Activated CD4-positive, alpha-beta T cell treated with anti-CD3 and anti-CD28 coated beads, Interleukin-2, amount 50 U/mL, for 1 hour (primary cell): ENCODE results near the gene KANK3.
"Not testable (repeated sequence)": the region's sequence is repeated elsewhere in the genome, so short reads cannot be mapped to it uniquely, and the experiment has no call there.

Source experiments
- DNase-seq: peaks from one replicate; pipeline ENCODE4 v3.0.0-alpha.2; 2020

KANK3 gene

DNA sequence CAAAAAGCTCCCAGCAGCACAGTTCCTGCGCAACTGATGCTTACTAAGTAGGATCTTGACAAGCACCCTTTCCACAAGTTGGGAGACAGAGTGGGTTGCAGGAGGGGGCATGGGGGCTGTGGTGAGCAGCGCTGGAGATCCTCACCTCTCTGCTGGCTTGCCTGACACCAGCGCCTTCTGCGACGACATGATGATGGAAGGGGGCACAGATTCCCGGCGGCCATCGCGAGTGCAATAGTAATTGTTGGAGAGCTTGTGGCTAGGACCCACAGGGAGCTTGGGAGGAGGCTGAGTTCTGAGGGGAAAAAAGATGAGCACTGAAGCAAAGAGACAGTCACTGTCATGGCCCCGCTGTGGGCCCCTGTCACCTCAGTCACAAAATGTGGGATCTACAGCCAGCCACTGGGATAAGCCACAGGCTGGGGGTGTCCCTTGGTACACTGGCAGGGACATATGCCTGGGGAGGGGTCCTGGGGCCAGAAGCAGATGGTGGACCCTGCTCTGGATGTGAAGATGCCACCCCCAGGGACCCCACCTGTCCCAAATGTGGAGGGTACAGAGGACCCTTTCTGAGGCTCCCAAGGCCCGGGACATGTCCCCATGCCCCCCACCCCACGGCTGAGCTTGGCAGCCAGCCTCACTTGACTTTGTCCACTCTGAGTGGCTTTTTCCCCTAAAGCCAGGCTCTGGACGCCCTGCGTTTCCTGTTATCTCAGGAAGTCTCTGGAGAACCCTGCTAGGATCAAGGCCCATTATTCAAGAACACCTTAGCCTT, 26.5 kb downstream of the KANK3 start:
- DNase-seq: no peak

GRCh38 chr19:8314981-8315640, 28.0 kb downstream of the KANK3 start:
- not testable (repeated sequence) for DNase-seq

DNA sequence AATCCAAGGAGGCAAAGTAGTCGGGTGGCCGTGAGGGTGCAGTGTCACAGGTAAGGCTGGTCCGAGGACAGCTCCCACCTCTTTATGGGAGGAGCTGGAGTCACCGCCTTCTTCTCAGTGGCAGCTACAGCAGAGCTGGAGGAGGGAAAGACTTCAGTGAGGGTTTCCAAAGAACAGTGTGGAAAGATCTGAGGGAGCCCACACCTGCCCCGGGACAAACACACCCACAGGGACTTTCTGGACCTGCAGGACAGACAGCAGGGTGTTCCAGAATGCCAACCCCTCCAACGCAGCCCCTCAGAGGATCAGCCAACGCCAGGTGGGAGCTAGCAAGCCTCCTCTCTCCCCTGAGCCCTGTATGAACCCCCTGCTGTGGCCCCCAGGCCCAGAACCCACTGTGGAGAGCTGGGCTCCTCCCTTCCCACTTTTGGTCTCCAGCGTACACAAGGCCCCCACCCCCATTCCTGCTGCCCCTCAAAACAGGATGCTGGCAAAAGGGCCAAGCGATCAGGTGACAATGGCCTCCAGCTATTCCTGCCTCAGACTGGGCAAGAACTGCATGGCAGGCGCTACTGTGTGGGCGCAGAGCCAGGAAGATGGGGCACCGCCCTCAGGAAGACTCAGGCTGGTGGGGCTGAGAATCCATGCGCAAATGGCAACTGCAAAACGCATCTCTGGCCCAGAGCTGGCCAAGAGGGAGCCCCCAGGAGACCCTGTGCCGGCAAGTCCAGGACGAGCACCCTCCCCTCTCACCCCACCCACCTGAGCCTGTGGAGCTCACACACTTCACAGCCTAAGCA, 31.4 kb downstream of the KANK3 start:
- no peak for DNase-seq

DNA sequence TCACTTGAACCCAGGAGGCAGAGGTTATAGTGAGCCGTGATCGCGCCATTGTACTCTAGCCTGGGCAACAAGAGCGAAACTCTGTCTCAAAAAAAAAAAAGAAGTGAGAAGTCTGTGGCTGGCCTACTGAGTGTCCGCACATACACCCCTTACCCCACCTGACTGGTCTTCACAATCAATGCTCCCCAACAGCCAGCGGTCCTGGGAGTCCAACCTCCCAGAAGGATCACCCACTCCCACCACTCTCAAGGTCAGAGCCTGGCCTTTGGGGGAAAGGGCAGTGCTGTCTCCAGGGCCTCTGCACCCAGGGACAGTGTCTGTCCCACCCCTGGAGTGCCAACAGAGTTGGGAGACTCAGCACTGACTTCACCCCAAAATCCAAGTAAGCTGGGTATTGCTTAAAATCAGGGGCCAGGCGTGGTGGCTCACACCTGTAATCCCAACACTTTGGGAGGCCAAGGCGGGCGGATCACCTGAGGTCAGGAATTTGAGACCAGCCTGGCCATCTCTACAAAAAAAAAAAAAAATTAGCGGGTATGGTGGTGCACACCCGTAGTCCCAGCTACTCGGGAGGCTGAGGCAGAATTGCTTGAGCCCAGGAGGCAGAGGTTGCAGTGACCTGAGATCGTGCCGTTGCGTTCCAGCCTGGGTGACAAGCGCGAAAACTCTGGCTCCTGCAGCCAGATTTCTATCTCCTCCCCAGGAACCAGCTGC, 32.6 kb downstream of the KANK3 start:
- no peak for DNase-seq

- no peak for DNase-seq
These were observed 34.2 kb downstream of the KANK3 start for GRCh38 chr19:8308891-8309291.

DNA sequence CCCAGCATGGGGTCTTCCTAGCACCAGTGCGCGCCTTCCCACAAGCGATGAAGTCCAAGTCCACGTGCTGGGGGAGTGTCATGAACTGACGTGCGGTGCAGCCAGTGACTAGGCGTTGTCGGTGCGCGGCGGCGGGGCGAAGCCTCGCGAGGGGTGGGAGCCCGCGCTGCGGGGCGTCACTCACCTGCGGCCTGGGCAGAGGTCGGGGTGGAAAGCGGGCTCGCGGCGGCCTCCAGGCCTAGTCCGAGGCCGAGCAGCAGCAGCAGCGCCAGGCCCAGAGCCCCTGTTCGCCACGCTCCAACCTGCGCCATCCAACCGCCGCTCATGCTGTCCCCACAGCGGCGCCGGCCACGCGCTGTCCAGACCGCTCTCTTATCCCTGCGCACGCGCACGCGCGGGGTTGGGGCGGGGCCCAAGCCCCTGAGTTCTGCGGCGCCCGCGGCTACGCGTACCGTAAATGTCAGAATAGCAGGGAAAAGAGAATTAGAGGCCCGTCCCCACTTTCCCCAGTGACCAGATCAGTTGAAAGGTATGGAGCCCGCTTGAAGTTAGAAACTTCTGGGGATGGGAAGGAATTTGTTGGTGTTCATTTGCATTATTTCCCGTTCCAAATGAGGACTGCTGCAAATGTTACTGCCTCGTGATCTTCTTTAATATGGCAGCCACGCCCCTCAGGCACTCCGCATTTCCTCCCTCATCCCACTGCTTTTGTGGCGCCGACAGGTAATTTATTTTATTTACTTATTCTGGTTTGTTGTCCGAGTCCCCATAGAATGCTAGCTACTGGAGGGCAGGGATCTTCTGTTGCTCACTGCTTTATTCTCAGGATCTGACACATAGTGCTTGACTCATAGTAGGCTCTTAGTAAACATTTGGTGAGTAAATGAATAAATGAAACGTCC, 34.8 kb downstream of the KANK3 start, which contains the start of gene CD320:
Gene CD320, minus strand, starts transcription at position 394 of the 902 bp plus-strand sequence. Its CDS starts 68 bp downstream, at position 326.
- peak; percentile 81 for DNase-seq

DNA sequence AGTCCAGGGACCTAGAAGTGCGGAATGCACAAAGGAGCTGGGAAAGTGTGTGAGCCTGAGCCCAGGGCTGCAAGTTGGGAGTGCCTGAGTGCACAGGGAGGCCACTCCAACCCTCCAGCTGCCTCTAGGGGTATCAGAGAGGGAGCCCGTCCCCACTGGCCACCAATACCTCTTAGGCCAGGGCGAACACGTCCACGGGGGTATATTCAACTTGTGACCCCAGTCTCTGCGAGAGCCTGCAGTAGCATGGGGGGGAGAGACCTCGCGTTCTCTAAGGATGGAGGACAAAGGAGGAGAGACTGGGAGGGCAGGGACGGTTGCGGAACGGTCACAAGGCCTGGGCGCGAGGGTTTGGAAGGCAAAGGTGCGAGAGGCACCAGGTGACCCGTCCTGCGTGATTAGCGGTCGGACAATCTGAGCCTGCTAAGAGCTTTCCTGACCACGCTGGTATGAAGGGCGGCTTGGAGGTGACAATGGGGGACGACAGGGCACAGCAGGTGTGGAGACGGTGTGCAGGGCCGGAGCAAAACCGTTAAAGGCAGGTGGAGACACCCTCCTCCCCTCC, 35.6 kb downstream of the KANK3 start:
- no peak for DNase-seq

GRCh38 chr19:8306235-8307054, 36.6 kb downstream of the KANK3 start:
- DNase-seq: no peak

DNA sequence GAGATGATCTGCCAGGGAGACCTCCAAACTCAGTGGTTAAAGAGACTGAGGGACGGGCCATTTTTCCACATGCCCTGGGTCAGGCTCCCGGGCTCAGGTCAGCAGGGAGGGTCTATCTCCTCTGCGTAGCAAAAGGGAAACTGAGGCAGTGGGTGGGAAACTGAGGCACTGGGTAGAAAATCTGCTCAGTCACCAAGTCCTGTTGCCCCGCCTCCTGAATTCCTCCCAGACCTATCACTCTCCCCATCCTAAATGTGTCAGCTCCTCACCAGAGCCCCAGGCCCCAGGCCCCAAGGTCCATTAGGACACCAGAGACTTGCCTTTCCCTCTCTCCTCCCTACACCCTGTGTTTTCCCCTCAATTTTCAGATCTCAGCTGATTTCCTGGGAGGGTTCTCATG, 37.3 kb downstream of the KANK3 start:
- no peak for DNase-seq

DNA sequence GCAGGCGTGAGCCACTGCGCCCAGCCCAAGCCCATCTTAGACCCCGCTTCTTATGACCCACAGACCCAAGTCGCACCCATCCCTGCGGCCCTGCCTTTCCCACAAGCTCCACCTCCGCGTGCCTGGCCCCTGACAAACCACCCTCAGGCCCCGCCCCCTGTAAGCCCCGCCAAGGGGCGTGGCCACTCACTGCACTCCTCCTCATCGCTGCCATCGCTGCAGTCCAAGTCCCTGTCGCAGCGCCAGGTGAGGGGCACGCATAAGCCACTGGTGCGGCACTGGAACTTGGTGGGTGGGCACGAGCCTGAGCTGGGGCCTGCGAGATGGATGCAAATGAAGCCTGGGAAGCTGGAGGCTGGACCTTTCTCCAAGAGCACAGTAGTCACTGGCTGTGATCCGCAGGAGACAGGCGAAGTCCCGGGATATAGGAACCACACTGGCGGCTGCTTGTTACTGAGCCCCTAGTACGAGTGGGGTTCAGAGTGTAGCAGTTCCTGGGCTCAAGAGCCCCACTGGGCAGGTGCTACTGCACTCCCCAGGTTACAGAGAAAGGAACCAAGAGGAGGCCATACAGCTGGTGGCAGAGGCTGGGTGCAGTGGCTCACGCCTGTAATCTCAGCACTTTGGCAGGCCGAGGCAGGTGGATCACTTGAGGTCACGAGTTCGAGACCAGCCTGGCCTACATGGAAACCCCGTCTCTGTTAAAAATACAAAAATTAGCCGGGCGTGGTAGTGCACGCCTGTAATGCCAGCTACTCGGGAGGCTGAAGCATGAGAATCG, 38.0 kb downstream of the KANK3 start:
- DNase-seq: no peak

GRCh38 chr19:8302734-8303133, 40.3 kb downstream of the KANK3 start:
- no peak for DNase-seq

- no peak for DNase-seq
These were observed 40.7 kb downstream of the KANK3 start for GRCh38 chr19:8302357-8302691.

DNA sequence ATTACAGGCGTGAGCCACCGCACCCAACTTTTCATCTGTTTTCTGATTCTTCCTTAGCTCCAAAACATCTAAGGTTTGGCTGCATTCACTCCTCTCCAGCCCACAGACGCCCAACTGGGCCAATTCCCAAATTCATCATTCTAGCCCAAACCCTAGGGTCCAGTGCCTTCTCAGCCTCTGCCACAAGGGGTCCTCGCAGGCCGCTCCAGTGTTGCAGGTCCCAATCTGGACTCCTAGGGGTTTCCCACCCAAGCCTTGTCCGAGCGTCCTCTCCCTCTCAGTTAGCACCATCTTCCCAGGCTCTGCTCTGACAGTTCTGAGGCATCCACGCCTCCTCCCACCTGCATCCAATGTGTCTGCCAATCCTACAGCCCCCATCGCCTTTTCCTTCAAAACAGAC, 51.7 kb downstream of the KANK3 start:
- DNase-seq: not testable (repeated sequence)

DNA sequence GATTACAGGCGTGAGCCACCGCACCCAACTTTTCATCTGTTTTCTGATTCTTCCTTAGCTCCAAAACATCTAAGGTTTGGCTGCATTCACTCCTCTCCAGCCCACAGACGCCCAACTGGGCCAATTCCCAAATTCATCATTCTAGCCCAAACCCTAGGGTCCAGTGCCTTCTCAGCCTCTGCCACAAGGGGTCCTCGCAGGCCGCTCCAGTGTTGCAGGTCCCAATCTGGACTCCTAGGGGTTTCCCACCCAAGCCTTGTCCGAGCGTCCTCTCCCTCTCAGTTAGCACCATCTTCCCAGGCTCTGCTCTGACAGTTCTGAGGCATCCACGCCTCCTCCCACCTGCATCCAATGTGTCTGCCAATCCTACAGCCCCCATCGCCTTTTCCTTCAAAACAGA, 66.6 kb downstream of the KANK3 start:
- not testable (repeated sequence) for DNase-seq
